Fibroblast of the aortic adventitia (primary cell): ENCODE measurements around the gene SEM1. TPM values are rescaled to one million over a fixed set of nuclear protein-coding genes. Genes with fewer than 3 reads are reported as not detected.

ENCODE experiments used
- DNase-seq: peaks from one replicate; pipeline ENCODE4 v3.0.0-alpha.2; 2010; ENCODE audit warnings: low read depth
- H3K4me3 ChIP-seq: 2 replicates; pipeline ENCODE4 v1.5.1; 2011; ENCODE audit warnings: low read depth, mild to moderate bottlenecking, control low read depth, low read length, moderate library complexity
- total RNA-seq: library from RNA; depleted of rRNA; stranded (reverse); fragments of >200 nt; gene quantifications from 2 replicates; pipeline ENCODE4 v1.2.3, GENCODE V29; 2012; ENCODE audit warnings: low replicate concordance
- TF ChIP-seq, protein P1 (sequence below): IDR thresholded peaks from 2 replicates; pipeline ENCODE4 v1.5.1; 2011; ENCODE audit warnings: mild to moderate bottlenecking, low read length, control low read depth, inconsistent platforms; ENCODE audit not compliant: insufficient read depth

SEM1 gene
- total RNA-seq, 1 donor, result 37.6 TPM

DNA sequence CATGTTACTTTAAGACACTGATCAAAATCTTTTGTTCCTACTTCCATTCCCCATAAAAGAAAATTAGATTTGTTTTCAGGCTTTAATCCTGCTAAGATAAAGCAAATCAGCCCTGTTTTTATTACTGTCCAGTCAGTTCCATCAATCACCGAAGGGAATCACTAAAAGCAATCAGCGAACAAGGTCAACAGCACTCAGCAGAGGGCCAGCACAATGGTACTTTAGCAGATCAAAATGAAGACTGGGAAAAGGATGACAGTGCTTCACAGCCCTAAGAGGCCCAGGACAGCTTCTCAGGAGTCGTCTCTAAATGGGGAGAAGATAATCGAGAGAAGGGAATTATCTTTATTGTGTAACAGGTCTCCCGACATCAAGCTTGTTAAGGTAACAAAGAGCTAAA, 32.7 kb downstream of the SEM1 start:
- H3K4me3 ChIP-seq, result no peak overlapping the region
- DNase-seq, result no peak
- TF ChIP-seq, protein P1, sequence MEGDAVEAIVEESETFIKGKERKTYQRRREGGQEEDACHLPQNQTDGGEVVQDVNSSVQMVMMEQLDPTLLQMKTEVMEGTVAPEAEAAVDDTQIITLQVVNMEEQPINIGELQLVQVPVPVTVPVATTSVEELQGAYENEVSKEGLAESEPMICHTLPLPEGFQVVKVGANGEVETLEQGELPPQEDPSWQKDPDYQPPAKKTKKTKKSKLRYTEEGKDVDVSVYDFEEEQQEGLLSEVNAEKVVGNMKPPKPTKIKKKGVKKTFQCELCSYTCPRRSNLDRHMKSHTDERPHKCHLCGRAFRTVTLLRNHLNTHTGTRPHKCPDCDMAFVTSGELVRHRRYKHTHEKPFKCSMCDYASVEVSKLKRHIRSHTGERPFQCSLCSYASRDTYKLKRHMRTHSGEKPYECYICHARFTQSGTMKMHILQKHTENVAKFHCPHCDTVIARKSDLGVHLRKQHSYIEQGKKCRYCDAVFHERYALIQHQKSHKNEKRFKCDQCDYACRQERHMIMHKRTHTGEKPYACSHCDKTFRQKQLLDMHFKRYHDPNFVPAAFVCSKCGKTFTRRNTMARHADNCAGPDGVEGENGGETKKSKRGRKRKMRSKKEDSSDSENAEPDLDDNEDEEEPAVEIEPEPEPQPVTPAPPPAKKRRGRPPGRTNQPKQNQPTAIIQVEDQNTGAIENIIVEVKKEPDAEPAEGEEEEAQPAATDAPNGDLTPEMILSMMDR, result no peak

DNA sequence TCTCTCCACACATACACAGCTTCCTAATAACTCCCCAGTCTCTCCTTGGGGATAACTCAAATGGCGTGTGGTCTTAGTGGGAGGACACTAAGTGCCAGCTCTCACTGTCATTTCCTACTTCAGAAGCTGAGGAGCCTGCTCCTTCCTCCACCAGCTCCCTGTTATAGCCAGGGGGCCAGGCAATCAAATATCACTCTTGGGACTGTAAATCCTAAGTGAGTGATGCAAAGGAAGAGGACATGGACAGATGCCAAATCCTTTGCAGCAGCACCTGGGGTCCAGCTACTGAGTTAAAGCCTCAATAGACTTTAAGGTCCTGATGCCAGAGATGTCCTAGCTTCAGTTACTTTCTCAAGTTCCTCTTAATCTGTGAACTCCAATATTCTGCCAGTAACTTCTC, 34.1 kb downstream of the SEM1 start:
- DNase-seq, result peak; percentile 2
- TF ChIP-seq, protein P1, result no peak
- H3K4me3 ChIP-seq, result no peak overlapping the region

DNA sequence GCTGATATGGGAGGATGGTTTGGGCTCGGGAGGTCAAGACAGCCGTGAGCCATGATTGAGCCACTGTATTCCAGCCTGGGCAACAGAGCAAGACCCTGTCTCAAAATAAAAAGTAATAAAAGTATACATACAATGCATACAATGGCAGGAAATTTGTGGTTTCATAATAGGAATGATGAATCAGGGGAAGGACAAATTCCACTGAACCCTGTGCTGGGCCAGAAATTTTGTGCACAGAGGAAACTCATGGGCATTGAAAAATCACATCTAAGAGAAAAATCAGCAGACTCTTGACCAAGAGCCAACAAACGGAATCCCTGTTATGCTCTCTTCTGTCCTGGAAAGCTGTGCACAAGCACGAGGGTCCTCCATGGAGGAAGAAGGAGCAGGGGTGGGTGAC, 35.1 kb downstream of the SEM1 start:
- H3K4me3 ChIP-seq, result no peak overlapping the region
- peak; percentile 22 for DNase-seq
- TF ChIP-seq, protein P1, result no peak

DNA sequence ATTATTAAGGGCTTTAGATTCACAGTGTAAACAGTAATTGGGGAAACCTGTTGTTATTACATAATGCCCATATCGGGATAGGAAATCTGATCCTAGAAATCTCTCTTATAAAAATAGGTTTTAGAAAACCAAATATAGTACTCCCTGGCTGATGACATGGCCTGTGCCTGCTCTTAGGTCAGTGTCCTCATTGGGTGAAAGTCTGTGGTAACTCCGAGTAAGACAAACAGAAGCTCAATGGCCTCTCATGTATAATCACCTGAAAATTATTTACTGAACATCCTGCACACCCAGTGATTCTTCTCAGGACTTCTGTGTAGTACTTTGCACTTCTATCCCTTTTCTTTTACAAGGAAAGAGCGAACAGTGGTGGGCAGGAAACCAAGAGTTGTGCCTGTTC, 37.8 kb downstream of the SEM1 start:
- TF ChIP-seq, protein P1, result no peak
- no peak for DNase-seq
- H3K4me3 ChIP-seq, result no peak overlapping the region

DNA sequence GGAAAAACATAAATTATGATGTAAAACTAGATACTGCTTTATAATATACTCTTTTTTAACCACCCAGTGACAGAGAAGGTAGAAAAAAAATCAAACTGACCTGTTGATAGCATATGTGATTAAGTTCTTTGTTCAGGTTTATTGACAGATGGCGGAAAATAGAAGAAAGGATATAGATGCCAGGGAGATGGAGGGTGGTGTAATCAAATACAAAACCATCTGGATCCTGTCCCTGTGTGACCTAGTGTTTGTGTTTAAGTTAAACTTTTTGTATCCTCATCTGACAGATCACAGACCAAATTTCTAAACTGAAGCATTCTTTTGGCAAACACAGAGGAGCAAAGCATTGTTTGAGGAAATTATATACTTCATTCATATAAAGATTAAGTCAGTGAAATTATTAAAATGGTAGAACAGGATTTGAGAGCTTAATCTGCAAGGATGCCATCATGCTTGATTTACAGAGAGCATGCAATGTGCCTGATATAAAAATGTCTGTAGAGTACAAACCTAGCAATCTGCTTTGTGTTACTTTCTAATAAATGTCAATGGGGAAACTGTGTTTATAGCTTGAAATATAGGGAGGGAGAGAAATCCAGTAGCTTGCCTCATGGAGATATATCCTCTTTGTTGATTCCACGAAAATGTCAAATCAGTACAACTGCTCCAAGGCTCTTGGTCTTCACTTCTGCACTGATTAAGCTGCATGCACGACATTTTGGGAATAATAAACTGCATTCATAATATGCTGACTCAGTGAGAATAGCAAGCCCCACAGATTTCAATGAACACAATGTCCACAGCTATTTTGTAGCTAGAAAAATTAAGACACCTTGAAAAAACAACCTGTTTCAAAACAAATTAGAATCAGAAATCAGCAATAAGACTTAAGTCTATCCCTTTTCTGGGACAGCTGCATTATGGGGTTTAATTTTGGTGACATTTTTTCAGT, 39.0 kb downstream of the SEM1 start:
- TF ChIP-seq, protein P1, result no peak
- DNase-seq, result no peak

DNA sequence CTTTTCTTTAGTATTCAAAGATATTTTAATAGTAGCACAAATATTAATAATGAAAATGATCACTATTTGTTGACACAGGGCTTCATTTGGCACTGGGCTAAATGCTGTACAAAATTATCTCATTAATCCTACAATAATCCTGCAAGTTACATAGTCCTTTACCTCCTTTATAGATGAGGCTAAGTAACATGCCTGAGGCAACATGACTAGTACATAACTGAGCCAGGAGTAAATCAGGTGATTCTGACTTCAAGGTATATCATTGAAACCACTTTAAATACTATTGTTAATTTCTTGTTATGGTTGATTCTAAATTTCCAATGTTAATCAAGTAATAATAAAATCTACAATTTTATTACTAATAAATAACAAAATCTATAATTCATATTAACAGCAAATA, 39.8 kb downstream of the SEM1 start:
- TF ChIP-seq, protein P1, result no peak
- no peak overlapping the region for H3K4me3 ChIP-seq
- DNase-seq, result no peak

More for the DNA sequence above, 39.0 kb downstream of the SEM1 start:
- no peak overlapping the region for H3K4me3 ChIP-seq
